ENCODE data around the gene FKBP1B.

DNA sequence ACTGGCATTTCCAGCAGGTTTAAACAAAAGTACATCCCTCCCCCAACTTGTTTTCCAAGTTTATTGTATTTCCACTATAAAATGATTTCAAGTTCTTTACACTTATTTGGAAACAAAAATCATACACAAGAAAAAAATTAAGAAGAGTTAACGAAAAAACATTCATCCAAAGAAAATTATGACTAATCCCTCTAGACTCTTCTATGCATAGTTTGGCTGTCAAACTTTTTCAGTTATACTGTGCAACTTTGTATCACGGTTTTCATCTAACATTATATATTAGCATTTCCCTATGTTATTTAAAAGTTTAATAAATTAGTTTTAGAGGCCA is 3.0 kb upstream of the FKBP1B start:
- no peak for TF ChIP-seq EZH2 (IDR thresholded peaks at IDR 0.05)
- no peak for TF ChIP-seq POLR2AphosphoS5 (IDR thresholded peaks at IDR 0.05; ENCODE audit: borderline replicate concordance, low read depth, low read length)
- no peak for TF ChIP-seq FOXP2 (optimal IDR thresholded peaks at IDR 0.05; ENCODE audit: control extremely low read depth, extremely low read length, insufficient read depth)
